ENCODE measurements around the gene PAPPA2.
"Not testable (repeated sequence)": the region's sequence is repeated elsewhere in the genome, so short reads cannot be mapped to it uniquely, and the experiment has no call there.

Gene PAPPA2

GRCh38 chr1:176694713-176695112 is 231.7 kb downstream of the PAPPA2 start:
- DNase-seq (ENCODE audit: low spot score): no peak

DNA sequence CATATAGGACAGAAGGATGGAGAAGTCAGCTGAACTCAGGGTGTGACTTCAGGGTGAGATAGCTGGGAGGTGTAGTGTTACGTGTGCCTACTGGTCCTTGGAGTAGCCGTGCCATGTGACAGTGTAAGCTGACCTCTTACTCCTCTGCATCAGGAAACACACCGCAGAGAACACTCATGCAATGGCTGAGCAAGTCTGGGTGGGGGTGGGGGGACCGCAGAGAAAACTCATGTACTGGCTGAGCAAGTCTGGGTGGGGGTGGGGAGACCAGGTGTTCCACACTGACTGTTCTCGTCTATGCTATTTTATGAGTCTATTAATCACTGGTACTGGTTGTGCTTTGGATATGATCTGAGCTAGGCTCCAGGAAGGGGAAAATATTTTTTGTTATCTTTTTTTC is 233.1 kb downstream of the PAPPA2 start:
- DNase-seq (ENCODE audit: low spot score): no peak

DNA sequence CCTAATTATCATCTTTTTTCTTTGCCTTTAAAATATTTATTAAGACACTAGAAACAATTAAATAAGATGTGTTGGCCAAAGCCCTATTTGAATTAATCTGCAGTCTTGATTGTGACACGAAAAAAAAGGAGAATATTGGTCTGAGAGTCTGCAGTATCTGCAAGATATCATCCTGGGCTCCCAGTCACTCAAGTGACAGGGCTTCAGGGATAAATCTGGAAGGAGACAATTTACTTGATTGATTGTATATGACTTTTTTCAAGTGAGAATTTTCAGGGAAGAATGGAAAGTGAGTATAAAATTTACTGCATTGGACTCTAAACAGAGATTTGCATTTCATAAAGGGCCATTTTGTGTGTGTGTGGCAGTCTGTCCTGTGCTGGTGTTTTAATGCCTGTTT is 233.7 kb downstream of the PAPPA2 start:
- DNase-seq (ENCODE audit: low spot score): no peak

DNA sequence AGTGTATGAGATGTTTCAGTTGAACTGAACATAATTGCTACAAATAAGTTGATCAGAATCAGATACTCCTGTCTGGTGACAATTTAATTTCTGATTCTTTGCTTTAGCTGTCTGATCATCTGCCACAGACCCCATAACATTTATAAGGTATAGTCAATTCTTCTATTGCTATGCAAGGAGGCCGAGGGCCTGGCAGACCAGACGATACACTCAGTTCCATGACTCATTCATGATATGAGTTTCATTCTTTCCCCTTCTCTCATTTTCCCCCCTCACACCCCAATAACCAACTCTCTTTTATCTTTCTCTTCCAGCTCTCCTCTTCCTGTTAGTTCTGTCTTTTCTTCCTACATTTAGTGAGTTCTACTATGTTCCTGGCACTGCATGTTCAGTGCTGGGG is 236.8 kb downstream of the PAPPA2 start:
- no peak for DNase-seq (ENCODE audit: low spot score)

GRCh38 chr1:176701151-176701866 is 238.3 kb downstream of the PAPPA2 start:
- DNase-seq (ENCODE audit: low spot score): no peak

DNA sequence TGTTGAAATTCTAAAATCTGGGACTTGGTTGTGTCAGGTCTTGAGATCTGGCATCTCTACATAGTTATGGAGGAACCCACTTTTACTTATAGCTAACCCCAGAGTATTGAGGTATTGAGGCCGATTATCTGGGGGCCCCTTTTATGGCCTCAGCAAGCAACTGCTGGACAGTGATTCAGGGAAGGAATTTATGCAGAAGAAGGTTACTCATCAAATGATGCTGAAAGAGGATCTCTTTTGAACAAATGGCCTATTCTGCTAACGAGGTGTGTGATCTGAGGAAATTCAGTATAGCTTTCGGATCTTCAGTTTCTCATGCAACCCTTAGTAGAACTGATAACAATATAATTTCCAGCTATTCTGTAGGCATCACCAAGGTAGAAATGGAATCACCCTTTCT is 239.9 kb downstream of the PAPPA2 start:
- no peak for DNase-seq (ENCODE audit: low spot score)

DNA sequence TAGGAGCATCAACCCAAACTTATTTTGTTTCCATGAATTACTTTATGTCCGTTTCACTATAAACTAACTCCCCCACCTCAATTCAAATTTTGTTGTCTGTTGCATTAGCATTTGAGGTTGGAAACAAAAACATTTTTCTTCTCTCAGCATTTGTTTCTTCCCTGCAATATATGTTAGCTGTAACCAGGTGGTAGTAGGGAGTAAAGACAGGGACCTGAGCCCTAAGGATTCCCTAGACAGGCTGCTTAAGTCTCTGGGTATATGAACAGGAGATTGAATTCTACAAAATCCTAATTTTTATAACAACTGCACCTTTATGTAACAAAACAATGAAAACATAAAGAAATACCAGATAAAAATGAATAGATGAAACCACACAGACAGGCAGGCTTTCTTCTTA is 242.6 kb downstream of the PAPPA2 start:
- no peak for DNase-seq (ENCODE audit: low spot score)

DNA sequence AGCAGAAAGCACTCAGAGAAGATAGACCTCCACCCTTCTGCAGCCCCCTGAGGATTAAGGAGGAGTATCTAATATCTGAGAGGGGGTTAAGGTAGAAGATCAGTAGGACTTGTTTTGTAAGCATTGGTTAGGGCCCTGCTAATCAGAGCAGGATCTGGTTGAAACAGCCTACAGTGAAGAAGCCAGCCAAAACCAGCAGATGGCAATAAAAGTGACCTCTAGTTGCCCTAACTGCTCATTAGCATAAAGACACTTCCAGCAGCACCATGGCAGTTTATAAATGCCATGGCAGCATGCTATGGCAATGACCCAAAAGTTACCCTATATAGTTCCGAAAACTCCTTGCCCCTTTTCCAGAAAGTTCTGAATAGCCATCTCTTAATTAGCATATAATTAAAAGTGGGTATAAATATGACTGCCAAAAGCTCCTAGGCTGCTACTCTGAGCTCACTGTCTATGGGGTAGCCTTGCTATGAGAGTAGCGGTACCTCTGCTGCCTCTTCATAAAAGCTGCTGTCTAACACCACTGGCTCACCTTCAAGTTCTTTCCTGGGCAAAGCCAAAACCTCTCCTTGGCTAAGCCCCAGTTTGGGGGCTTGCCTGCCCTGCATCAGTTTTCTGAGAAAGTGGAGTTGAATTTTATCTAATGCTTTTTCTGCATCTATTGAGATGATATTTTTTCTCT is 254.2 kb downstream of the PAPPA2 start:
- no peak for DNase-seq (ENCODE audit: low spot score)

DNA sequence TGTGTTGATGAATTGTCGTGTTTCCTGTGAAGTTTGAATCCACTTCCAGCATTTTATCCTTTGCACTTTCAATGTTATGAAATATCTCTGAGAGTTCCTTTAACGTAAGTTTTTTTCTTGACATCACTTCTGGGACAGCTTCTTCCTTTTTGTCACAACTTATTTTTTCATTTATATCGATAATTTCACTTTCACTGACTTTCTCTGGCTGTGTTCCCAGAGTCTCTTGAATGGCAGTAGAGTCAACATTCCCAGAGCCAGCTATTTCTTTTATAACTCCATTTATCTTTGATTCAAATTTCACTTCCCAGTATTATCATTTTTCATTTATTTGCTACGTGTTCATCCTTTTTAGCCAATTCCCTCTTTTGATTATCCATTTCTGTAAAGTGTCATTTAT is 256.5 kb downstream of the PAPPA2 start:
- no peak for DNase-seq (ENCODE audit: low spot score)

DNA sequence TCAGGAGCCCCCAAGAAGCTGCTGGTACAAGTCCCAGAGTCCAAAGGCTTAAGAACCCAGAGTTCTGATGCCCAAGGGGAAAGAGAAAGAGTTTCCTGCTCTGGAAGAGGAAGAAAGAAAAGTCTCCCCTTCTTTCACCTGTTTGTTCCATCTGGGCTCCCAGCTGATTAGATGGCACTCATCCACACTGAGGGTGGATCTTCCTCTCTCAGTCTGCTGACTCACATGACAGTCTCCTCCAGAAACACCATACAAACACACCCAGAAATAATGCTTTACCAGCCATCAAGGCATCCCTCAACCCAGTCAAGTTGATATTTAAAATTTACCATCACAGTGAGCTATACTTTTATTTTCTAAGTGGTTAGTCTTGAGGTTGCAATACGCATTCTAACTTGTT is 257.9 kb downstream of the PAPPA2 start:
- DNase-seq (ENCODE audit: low spot score): no peak

GRCh38 chr1:176733661-176734060 is 270.7 kb downstream of the PAPPA2 start:
- DNase-seq (ENCODE audit: low spot score): no peak

DNA sequence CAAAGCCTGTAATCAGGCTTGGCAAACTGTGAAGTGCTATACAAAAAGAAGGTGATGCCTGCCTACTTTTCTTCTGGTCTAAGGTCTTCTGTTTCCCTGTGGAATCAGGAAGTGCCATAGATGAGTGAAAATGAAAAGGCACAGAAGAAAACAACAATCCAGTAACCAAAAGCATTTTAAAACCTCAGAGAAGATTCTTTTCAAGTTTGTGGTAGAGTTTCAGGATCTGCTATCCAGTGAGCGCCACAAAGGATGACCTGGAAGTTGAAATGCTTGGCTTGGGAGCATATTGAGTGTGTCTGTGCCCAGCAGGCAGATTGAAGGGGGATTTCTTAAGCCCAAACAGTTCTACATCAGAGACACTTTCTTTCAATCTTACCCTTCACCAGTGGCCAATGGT is 272.2 kb downstream of the PAPPA2 start:
- no peak for DNase-seq (ENCODE audit: low spot score)

- no peak for DNase-seq (ENCODE audit: low spot score)
These were observed 273.0 kb downstream of the PAPPA2 start for GRCh38 chr1:176736015-176736414.

GRCh38 chr1:176741181-176741580 is 278.2 kb downstream of the PAPPA2 start:
- no peak for DNase-seq (ENCODE audit: low spot score)

DNA sequence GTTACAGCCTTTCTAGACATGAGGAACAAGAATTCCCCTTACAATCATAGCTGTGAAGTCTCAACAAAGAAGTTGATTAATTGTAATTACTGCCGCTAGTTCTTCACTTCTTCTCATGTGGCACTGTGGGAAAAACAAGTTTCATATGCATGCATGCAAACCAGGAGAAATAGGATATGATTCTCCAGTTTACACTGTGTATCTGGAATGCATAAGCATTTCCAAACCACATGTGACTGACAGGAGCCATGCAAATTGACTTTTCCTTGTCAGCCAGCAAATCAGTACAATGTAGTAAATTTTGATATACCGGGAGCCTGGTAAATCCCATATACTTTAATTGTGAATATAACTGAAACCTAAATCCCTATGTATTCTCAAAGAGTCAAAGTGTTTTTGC is 279.3 kb downstream of the PAPPA2 start:
- DNase-seq (ENCODE audit: low spot score): no peak

- DNase-seq (ENCODE audit: low spot score): no peak
These were observed 281.2 kb downstream of the PAPPA2 start for GRCh38 chr1:176744142-176744541.

DNA sequence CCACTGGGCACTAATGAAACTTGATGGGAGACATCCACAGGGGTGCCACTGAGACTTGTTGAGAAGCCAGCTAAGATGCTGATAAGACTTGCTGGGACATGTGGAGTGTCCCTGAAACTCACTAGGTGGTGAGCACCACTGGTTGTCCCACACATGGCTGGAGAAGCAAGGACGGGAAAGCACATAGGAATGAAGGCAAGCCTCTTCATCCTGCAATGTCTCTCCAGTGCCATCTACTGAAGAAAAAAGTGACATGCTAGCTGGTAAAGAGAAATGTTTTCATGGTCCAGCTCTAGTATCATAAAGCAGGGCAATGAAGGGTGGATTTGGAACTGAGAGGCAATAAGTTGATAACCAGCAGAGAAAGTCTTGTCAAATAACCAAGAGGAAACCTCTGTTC is 283.0 kb downstream of the PAPPA2 start:
- no peak for DNase-seq (ENCODE audit: low spot score)

DNA sequence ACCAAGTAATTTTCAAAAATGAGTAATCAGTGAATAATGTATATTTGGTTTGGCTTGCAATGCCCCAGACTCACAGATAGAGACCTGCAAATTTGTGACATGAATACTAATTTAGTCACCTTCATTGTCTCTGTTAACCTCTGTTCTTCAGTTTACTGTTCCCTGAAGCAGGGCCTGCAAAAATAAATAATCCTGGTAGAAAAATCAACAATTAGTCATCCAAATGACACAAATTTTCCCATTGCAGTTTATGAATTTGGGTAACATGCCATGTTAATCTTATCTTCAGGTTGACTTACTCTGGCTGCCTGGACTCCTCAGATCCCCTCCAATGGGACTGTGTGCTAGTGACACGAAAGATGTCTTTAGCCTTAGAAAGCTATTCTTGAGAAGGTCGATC is 289.5 kb downstream of the PAPPA2 start:
- no peak for DNase-seq (ENCODE audit: low spot score)

DNA sequence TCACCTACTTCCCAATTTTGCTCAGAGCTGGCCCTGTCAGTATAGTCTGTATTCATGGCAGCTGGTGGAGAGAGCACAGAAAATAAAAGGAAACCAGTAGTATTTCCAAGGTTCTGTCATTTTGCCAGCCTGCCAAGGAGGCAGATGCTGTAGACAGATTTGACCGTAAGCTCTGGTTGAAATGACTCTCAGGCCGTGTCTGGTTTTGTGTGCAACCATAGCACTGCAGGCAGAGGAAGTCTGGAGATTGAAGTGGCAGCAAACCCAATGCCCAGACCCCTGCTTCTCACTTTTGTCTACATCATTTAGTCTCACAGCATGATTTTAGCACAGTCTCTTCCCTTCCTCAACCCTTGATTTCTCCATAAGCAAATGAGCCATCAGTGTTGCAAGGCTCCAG is 291.7 kb downstream of the PAPPA2 start:
- DNase-seq (ENCODE audit: low spot score): no peak

GRCh38 chr1:176756817-176757216 is 293.8 kb downstream of the PAPPA2 start:
- DNase-seq (ENCODE audit: low spot score): not testable (repeated sequence)

DNA sequence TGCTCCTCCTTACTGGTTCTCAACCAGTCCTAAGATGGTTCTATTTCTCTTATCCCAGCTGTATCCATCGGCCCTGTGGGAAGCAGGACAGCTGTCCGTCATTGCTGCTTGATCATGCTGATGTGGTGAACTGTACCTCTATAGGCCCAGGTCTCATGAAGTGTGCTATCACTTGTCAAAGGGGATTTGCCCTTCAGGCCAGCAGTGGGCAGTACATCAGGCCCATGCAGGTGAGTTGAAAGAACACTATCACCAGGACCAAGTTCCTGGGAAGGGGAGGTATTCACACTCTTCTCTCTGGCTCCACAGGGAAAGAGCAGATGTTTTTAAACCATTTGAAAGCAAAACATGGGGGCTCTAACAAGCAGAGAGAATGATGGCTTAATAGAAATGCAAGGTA is 302.6 kb downstream of the PAPPA2 start:
- DNase-seq (ENCODE audit: low spot score): no peak

DNA sequence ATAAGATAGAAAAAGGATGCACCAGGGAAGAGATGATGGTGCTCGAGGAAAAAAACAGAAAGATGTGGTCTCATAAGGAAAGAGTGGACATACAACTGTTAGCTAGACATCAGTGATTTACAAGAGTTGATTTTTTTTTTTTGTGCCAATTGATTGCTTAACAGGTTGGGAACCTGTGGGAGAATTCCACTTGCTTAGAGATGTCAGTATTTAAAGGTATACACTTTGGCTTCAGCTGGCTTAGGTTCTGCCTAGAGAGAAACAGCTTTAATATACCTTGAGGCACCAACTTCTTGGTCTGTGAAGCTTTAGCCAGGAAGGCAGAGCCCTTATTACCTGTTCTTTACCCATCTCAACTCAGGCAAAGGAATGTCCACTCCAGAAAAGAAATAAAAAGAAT is 303.8 kb downstream of the PAPPA2 start:
- no peak for DNase-seq (ENCODE audit: low spot score)

DNA sequence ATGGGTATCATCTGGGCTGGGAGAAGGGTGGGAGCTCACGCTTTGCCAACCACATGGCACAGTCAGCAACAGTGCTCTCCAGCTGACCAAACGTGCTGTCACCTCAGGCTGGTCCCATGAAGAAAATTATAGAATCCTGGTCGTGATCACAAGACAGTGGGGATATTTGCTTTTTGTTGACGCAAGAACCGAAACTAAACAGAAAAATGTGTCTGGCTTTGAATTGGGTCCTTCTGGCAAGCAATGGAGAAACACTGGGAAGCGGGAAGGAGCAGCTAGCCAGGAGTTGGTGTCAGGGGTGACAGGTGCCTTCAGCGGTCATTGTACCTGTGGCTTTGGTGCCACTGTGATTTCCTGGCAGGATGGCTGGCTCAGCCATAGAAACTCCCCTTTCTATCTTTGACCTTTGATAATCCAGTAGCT is 304.8 kb downstream of the PAPPA2 start:
- DNase-seq (ENCODE audit: low spot score): no peak

GRCh38 chr1:176768532-176768931 is 305.6 kb downstream of the PAPPA2 start:
- DNase-seq (ENCODE audit: low spot score): no peak
